A673 (cell line): ENCODE results near the gene PLEKHG3.

Experiments used
- CTCF ChIP-seq: fragments of 300-800, 200-600 bp; sonication (generic); conservative IDR thresholded peaks from 2 replicates; pipeline ENCODE4 v1.5.1; 2017; ENCODE audit warnings: low read depth, mild to moderate bottlenecking, antibody characterized with exemption, low read length, moderate library complexity, mixed read lengths
- EZH2 ChIP-seq: fragments of 200-600 bp; sonication (generic); IDR thresholded peaks from 2 replicates; pipeline ENCODE4 v1.6.1; 2017; ENCODE audit warnings: borderline replicate concordance, low read depth, mild to moderate bottlenecking, mixed read lengths, antibody characterized with exemption, low read length; ENCODE audit not compliant: poor library complexity, severe bottlenecking

DNA sequence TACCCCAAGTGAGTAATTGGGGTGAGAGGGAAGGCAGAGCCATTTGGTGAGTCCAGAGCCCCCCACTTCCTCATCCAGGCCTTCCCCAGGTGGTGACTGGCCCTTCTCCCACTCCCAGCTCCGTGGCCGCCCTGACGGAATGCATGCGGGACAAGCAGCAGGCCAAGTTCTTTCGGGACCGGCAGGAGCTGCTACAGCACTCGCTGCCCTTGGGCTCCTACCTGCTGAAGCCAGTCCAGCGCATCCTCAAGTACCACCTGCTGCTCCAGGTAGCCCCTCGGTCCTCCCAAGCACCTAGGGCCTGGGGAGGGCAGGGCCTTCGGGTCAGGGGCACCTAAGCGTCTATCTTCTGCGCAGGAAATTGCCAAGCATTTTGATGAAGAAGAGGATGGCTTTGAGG is 26.5 kb downstream of the PLEKHG3 start:
- TF ChIP-seq CTCF = no peak
- no peak for TF ChIP-seq EZH2
